Glomerular visceral epithelial cell (primary cell): ENCODE data around the gene PKNOX2.

Experiments
- DNase-seq: peaks from one replicate; pipeline ENCODE4 v3.0.0-alpha.2; 2016; ENCODE audit errors: extremely low spot score

PKNOX2 gene

DNA sequence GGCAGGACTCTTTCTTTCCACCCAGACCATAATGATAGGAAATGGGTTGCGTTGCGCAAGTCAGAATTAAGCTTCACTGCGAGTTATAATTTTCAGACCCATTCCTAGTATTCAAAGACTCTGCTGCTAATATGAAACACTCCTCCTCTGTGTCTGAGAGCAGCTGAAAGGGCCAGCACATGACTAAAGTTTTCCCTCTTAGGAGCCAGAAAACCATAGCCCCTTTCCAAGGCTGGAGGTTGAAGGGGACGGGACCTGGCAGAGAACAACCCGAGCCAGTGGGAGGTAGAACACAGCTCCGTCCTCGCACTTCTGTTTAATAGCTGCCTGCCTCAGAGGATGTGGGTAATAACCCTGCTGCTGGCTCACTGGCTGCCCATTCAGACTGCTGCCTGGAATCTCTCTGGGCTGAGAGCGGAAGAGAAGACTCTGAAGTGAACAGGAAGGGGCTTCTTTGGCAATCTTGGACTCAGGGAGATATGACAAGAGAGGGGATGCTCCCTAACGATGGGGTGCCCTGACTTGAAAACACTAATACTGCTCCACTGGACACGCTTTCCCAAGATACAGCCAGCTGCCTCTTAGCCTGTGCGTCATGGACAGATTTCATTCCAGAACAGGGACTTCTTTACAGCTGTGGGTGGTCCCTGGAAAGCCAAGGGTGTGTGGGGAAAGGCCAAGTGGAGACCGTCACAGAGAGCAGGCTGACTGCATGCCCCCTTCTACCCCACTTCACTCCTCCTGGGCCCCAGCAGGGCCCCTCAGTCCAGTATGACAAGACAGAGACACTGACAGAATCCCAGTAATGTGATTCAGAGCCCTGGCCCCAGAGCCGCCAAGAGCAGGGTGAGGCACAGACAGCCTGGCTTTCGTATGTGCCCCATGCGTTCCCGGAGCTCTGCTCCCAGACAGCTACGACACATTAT is 174.6 kb downstream of the PKNOX2 start:
- no peak for DNase-seq

DNA sequence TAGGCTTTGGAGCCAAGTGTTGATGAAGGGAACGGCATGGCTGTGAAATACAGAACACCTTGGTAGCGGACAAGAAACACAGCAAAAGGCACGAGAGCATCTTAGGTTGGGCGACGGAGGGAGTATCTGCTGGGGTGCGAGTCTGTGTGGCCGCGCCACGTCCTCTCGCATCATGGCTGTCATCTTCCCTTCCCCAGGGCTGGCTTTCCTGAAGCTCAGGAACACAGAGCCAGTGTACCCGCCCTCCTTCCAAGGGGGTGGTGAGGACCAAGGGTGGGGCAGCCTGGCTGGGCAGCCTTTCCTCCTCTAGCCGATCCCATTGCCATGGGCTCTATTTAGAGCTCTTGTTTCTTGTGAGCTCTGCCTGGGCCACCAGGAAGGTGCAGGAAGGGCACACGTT is 177.1 kb downstream of the PKNOX2 start:
- no peak for DNase-seq

DNA sequence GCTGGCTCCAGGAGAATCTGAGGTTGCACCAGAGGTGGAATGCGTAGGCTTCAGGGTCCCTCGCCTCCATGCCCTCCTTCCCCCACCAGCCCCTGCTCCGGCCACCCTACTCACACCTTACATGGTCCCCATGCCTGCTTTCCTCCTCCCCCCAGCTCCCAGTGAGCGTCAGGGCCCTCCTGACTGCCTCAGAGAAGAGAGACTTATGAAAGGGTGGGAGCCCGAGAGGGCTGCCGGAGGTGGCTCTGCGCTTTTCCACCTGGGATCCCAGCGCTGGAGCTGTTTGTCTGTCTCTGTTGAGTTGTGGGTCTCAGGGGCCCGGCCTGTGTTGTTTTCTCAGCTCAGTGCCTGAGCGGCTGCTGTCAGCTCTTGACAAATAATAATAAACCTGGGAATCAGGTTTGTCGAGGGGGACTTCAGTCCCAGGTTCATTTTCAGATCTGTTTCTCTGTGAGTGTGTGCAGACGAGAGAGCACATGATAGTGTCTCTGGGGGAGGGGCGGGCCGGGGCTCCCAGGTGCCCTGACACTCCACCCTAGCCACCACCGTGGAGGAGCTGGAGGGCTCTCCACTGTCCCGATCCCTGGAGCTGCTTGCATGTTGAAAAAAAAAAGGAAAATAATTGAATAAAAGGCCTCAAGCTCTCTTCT is 177.9 kb downstream of the PKNOX2 start:
- DNase-seq, result no peak

DNA sequence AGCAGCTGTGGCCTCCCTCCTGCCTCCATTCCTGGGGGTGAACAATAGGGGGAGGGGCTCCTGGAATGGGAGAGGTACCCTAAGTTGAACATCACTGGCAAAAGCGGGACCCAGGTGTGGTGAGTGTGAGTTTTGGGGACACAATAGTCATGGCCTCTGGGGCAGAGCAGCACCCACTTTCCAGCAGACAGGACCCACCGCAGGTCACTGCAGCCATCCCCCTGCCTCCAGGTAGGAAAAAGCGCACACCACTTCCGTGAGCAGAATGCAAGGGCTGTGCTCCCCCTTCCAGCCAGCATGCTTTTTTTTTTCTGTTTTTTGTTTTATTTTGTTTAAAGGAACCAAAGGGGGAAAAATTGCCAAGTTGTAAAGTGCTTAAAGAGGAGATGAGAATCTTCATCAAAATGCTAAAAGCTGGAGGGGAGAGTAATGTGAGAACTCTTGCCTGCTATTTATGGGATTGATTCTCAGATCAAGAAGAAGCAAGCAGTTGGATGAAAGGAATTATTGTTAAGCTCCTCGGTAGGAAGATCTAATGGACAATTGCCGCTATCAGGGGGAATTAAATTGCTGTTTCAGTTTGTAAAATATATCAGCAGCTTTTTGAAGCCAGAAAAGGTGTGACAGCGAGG is 178.7 kb downstream of the PKNOX2 start:
- no peak for DNase-seq

DNA sequence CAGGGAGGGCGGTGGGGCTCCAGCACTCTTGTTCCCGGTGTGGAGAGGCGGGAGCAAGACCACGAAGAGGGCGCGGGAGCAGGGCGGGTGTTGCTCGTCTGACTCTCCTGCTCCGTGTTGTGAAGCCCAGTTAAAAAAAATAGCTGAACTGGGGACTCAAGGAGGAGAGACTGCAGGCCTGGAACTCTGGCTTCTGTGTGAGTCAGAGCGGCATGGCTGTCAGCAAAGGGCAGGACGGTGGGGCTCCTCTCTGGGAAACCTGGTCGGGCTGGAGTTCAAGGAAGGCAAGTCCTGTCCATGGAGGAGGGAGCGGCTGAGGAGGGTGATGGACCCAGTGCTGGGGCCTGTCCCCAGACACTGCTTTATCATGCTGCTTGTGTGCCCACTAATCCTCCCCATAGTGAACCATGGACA is 179.2 kb downstream of the PKNOX2 start:
- no peak for DNase-seq

DNA sequence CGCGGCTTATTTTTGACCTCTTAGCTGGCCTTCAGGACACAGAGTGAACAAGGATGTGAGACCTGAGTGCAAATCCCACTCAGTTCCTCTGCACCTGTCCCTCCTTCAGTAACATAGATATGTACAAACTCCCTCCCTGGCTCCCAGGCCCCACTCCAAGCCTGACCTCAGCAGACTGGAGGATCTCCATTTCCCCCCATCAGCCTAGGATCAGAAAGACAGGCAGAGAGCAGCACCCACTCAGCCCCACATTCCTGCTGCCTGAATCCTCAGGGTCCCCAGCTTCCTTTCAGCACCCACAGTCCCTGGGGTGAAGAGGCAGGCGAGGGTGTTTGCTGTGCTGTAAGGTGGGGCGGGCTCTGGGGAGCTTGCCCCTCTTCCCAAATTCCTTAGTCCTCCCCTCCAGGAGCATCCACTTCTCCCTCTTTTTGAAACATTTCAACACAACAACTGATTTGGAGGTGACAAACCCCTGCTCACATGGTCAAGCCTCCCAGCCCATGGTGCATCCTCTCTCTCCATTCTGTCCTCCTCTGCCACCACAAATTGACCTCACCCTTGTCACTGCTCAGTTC is 180.4 kb downstream of the PKNOX2 start:
- no peak for DNase-seq

DNA sequence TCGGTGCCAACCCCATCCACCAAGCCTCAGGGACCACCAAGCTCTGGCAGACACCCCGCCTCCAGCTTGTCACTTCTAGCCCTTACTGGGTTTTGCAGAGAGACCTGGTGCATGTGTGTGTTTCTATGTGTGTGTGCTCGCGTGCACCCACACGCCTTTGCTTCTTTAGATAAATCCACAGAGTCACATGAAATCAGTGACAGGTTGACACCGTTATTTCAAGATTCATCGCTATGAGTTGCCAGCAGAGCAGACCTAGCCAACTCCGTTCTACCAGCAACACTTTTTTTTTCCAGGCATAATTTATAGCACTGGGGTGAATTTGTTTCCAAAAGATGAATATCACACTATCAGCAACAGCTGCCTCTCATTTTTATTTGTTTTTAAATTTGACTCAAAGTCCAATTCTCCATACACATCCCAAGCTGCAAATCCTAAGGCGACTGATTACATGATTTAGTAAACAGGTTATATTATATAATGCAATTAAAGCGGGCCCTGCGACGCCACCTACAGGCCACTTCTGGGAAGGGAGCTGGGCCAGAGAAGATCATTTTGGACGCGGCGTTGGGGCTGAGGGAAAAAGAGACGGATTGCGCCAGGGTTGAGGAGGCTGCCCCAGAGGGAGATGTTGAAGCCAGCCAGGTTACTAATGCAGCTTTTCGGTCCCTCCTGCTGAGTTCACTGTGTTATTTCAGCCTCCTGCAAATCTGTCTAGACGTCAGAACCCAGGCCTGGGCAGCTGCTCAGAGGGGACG is 181.0 kb downstream of the PKNOX2 start:
- peak; percentile 32 for DNase-seq

DNA sequence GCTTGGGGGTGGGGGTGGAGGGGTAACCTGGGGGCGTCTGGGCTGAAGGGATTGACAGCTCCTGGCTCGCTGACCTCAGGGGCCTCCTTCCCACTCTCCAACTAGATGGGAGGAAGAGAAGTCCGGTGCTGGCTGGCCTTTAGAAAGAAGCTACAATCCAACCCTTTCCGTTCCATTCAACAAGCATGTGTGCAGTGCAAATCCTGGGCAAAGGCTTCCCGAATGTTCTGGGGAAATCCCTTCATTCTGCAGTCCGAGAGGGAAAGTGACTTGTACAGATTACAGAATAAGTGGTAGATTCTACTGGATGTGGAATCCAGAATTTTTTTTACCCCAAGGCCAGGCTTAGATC is 181.6 kb downstream of the PKNOX2 start:
- no peak for DNase-seq

DNA sequence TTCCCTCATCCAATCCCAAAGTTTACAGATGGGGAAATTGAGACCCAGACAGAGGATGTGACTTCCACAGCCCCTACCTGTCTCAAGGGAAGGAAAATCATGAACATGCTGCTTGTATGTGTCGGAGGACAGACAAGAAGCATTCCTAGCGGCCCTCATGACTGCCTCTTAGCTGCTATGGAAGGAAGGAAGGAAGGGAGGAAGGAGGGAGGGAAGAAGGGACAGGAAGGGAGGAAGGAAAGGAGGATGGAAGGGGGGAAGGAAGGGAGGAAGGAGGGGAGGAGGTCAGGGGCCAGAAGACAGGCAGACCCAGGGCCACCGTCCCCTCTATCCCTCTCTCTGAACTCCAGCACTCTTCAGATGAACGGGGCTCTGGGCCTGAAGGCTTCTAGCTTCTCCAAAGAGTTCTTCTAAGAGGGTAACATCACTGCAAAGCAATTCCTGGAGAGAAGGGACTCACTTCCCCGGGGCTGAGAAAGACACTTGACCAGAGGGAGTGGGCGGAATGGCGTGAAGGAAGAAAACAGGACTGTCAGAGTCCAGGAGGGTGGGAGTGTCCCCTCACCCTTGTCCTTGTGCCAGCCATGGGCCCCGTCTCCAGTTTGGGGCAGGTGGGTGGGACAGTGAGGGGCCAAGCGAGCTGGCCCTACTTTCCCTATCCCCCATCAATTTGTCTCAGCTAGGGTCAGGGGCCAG is 182.2 kb downstream of the PKNOX2 start:
- DNase-seq, result no peak

DNA sequence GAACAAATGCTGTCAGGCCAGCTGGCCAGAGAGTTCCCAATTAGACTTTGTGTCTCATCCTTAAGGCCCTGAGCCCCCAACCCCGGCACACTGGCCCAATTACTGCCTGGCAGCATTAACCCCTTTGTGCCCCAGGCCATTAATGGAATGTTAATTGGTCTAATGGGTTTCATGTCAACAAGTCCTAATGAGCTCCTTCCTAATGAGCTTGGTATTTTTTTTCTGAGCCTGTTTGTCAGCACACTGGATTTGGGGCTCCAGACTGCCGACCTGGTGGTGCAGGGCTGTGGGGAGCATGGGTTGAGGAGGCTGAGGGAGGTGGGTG is 182.7 kb downstream of the PKNOX2 start:
- no peak for DNase-seq

DNA sequence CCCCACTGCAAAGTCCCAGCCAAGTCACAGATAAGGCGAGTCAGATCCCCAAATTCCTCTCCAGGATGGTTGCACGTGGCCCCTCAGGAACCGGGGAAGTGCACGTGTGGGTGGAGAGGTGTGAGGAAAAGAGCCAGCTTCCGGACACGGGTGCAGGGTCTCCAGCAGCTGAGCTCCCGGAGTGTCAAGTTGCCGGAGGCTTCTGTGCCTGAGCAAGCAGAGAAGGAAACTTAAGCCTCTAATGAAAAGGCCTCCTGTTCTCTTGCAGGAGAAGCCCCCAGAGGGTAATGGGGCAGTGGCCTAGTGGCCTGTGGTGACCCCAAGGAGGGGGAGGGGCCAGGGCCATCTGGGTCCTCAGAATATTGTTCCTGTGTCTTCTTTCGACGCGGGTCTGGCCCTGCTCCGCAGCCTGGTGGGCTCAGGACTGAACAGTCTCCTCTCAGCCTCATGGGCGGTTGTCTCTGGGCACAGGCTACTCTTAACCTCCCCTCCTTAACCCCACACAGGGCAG is 183.6 kb downstream of the PKNOX2 start:
- no peak for DNase-seq

DNA sequence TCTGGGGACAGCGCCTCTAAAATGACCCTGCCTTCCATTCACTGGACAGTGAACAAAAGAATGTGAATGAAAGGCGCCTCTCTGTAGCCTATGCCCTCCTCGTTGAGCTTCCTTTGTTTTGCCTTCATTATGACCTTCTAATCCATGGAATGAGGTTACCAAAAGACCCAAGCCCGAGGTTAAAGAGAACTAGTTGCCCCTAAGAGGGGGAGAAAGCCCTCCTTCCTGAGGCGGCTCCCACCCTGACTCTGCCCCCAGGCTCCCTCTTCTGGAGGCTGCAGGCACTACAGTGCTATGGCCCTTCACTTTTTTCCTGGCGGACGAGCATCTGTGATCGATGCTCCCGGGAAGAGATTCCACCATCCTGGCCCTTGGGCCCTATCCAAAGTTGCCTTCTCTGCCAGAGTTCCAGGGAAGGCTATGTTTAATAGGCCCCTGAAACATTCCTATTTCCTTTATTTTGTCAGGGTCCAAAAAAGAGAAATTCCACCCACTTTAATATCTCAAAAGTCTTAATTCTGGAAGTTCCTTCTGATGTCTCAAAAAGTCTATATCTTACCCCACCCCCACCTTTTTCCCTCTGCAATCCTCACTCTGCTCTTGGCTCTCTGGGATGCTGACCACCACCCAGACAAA is 184.2 kb downstream of the PKNOX2 start:
- peak; percentile 28 for DNase-seq

DNA sequence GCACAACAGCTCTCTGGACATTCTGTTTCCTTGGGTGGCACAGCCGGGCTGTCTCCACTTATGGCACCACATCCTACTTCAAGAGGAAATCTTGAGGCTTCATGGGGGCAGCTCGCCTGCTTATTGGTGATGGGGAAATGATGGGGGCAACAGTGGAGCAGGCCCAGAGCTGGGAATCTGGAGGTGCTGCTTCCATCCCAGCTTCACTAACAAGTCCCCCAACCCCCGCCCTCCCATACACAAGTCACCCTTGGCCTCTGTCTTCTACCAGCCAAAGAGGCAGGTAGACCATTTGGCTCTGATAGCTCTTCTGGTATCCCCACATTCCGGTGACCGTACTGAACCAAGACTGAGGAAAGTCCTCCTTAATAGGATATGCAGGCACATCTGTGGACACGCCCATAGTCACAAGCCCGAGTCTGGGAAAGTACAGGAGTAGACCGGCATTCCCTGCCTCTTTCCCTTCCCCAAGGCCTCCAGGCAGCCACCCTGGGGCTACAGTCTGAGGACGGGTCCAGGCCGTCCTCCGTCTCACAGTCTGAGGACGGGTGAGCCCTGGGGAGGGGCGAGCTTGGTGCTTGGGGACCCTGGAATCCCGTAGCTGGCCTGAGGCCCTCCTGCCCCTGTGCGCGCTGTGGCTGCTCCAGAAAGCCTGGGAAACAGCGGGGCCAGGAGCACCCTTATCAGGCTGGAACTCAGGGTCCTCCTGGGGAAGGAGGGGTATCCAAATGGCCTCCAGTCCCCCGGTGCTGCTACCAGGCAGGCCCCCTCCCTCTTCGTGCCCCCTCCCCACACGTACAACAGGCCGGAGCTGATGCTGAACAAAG is 185.9 kb downstream of the PKNOX2 start:
- no peak for DNase-seq

DNA sequence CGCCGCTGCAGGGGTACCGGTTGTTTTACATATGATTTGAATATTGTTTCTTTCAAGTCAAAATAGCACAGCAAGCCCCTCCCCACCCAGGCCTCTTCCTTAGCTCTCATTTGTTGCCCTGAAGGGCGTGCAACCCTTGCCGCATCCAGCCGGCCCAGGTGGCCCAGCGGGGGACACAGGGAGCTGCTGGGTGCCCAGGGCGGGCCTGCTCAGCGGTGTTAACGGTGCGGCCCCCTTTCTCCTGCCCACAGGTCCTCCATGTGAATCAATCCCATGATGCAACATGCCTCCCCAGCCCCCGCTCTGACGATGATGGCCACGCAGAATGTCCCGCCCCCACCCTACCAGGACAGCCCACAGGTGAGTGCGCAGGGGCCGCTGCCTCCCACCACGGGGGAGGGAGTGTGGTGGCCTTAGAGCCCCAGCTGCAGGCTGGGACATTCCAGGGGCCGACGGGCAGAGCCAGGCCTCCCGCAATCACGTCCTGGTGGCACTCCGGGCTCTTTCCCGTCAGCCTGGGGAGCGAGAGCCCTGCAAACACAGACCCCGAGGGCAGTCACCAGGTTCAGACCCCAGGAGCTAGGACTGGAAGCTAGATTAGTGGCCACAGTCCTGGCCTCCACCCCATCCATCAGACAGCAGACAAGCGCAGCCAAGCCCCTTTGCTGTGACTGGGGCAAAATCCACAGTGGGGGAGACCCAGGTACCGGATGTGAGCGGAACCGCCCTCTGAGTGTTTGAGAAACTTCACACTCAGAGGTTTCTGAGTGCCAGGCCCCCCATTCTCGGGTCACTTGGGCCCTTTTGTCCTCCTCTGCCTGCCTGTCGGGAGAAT is 186.7 kb downstream of the PKNOX2 start:
- no peak for DNase-seq

DNA sequence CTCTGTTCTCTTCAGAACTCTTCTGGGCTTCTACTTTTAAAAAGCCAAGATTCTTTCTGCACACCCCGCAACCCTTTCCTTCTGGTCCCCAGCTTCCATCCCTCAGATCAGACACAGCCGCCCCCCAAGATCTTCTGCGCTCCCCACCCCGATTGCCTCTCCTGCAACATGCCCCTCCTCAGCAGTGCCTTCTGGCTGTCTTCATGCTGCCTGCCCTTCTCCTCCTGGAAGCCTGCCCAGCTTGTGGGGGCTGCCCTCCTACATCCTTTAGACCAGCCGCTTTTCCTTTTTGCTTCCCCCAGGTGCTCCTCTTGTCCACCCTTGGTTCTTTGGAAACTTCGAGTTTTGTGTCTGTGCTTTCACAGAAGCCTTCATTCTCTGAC is 187.3 kb downstream of the PKNOX2 start:
- no peak for DNase-seq

DNA sequence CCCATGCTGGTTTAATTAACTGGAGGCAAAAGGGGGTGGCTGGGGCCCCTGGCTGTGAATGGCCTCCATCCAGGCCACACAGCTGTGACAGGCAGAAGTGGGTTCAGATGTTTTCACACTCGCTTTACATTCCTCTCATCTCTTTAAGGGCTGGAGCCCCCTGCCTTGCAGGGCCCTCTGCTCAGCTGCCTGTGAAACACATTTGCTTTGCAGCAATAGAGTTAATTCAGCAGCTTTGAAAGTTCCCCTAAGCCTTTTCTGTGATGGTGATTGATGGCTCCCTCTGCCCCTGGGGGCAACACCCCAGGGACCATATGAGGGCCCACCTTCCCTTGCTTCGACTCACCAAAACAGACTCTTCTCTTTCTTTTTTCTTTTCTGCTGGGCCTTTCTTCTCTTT is 192.2 kb downstream of the PKNOX2 start:
- DNase-seq, result no peak

DNA sequence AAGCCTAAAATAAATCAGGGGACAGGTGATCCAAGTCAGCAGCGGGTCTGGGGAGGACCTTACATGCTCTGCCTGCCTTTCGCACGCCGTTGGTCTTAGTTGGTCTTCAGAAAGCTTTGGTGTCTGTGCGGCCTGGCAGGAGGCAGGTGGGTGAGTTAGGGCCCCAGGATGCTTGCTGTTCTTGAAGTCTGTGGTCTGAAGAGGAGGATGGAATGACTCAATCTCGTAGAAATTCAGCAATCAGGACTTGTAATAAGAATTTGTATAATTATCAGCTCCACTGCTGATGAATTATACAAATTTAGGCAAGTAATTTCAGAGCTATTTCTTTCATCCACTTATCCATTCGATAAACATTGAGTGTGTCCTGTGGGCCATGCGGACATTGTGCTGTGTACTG is 193.0 kb downstream of the PKNOX2 start:
- no peak for DNase-seq

DNA sequence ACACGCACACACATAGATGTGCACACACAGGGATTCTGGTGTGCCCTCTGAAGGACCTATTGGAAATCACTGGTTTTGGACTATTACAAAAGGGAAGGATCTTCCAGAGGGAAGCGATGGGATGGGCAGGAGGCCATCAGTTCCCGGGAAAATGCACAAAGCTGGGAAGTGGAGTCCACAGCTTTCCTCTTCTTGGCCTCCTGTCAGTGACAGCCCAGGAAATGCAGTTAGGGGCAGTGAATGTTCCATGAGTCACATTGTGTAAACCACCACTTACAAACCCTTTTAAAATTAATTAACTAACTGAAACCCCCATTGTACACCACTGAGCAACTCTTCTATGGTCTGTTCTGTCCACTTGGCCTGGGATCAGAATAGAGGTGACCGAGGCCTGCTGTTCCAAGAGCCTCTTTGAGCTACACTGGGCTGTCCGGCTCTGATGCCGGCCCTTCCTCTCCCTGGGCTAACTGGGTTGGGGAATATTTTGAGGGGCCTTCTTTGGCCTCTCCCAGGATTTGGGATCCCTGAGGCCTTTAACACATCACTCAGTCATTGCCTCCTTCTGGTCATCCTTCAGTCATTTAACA is 193.8 kb downstream of the PKNOX2 start:
- no peak for DNase-seq

DNA sequence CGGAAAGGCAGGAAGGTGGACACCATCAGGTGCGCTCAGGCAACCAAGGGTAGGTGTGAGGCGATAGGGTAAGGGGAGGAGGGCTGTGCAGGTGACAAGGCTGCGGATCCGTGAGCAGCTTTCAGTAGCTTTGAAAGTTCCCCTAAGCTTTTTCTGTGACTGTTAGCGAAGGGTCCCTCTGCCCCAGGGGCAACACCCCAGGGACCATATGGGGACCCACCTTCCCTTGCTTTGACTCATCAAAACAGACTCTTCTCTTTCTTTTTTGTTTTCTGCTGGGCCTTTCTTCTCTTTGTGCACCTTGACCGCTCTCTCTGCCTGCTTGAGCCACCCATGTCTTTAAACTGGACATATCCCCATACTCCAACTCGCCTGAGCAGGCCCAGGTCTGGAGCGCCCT is 194.6 kb downstream of the PKNOX2 start:
- DNase-seq, result no peak
